HG03565 (cell line): ENCODE results near the gene ATP6V0B.

Source experiments
- ATAC-seq: cut with Tn5 transposase; IDR thresholded peaks from one replicate; pipeline ENCODE4 v1.9.1; 2021; ENCODE audit warnings: mild to moderate bottlenecking, moderate library complexity; ENCODE audit not compliant: unreplicated experiment

The ATP6V0B gene

GRCh38 chr1:44024903-44025525 lies 50.3 kb downstream of the ATP6V0B start:
- ATAC-seq, result no peak

- ATAC-seq, result no peak
Observed at GRCh38 chr1:44025816-44026215, 51.1 kb downstream of the ATP6V0B start.

- no peak for ATAC-seq
Observed at GRCh38 chr1:44027320-44027719, 52.6 kb downstream of the ATP6V0B start.
